Vagina (tissue), 2 donors: Measurements from ENCODE around the gene PDXDC1. TPM values are rescaled to one million over a fixed set of nuclear protein-coding genes. Genes with fewer than 3 reads are reported as not detected.
"Not testable (repeated sequence)": the region's sequence is repeated elsewhere in the genome, so short reads cannot be mapped to it uniquely, and the experiment has no call there.

ENCODE experiments used
- DNase-seq, 2 donors: peaks; one replicate each; pipeline ENCODE4 v3.0.0-alpha.2; 2017; ENCODE audit errors: extremely low spot score in 2 of 2
- H3K27ac ChIP-seq: fragments of 200-600 bp; sonication (generic); one replicate; pipeline ENCODE4 v1.5.1; 2019
- H3K27me3 ChIP-seq: fragments of 200-600 bp; sonication (generic); one replicate; pipeline ENCODE4 v1.5.1; 2019
- H3K36me3 ChIP-seq, 2 donors: fragments of 200-600 bp; sonication (generic); one replicate each; pipeline ENCODE4 v1.5.1; 2017 to 2019
- H3K4me1 ChIP-seq: fragments of 200-600 bp; sonication (generic); one replicate; pipeline ENCODE4 v1.5.1; 2019
- H3K4me3 ChIP-seq, 2 donors: fragments of 200-600 bp; sonication (generic); 1 replicate in 1 of 2; 2 replicates in 1 of 2; pipeline ENCODE4 v1.5.1; 2016 to 2019
- H3K9me3 ChIP-seq: fragments of 200-600 bp; sonication (generic); one replicate; pipeline ENCODE4 v1.5.1; 2019
- POLR2A ChIP-seq, 2 donors: fragments of 450-650 bp; IDR thresholded peaks; one replicate each; pipeline ENCODE4 v1.6.1; 2017; ENCODE audit warnings: antibody characterized with exemption in 2 of 2, mild to moderate bottlenecking in 2 of 2, moderate library complexity in 2 of 2
- POLR2AphosphoS5 ChIP-seq, 2 donors: sonication (generic); formaldehyde crosslinking; IDR thresholded peaks; one replicate each; pipeline ENCODE4 v1.9.0; 2017; ENCODE audit warnings: antibody characterized with exemption in 2 of 2, mild to moderate bottlenecking in 2 of 2, low read depth in 1 of 2; ENCODE audit not compliant: insufficient read depth in 1 of 2
- intact Hi-C: fragments of 100-400 bp; cut with DNase I; formaldehyde crosslinking; loops from one replicate; pipeline ENCODE4 v1.15.1; 2023
- total RNA-seq: library from RNA; depleted of rRNA; stranded (reverse); fragments of >200 nt; gene quantifications from one replicate; pipeline ENCODE4 v1.2.3, GENCODE V29; 2016

Gene PDXDC1
- total RNA-seq, 1 donor from 2014 or later: 59.2 TPM

DNA sequence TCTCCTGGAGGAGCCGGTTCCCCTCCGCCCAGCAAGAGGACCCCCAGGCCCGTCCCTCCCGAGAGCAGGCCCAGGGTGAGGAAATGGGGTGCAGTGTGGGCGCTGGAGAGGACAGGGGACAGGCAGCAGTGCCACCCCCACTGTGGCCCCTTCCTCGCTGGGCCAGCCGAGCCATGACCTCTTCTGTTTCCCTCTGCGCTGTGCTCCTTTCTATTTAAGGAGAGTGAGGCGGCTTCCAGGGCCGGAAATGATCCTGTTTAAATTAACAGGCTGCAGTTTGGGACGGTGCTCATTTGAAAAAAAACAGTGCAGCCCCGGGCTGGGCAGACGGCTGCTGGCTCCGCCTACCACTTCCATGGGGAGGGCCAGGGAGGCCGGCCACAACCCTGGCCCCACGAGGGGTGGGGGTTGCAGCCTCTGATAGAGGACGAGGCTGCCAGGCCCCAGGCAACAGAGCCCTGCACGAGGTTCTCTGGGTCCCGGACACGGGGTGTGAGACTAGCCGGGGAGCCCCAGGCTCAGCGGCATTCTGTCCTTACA, 169.3 kb downstream of the PDXDC1 start:
- intact Hi-C loops: not testable (repeated sequence)
- Histone ChIP-seq H3K27ac (peak overlapping the region; percentile 92), H3K4me3 (peak overlapping the region; percentile 26 to 49)

DNA sequence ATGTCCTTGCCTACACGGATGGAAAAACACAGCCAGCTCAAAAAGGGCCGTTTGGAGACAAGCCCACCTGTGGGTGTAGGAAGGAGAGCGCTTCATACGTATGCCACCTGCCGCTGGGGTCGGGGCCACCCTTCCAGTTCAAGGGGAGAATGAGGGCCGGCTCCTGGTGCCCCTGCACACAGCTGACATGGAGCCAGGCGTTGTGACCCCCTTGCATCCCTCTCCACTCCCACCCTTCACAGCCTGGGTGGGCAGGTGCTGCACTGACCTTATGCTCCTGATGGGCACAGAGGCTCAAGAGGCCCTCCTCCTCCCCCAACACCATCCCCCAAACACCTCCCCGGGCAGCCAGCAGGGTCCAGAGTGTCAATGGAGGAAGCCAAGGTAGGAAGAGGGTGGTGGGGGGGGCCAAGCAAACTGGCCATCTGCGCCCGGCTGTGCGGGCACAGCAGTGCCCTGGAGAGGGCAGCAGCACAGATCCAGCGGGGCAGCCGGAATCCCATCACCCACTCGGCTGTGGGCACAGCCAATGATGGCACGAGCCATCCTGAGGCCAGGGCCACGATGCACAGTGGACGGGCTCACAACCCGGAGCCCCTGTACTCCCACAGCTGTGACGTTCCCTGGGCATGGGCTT, 170.1 kb downstream of the PDXDC1 start:
- not testable (repeated sequence) for H3K36me3 ChIP-seq
- H3K4me3 ChIP-seq: peak overlapping the region; percentile 26 to 49

More for the DNA sequence above, 169.3 kb downstream of the PDXDC1 start:
- not testable (repeated sequence) for H3K9me3 ChIP-seq, H3K36me3 ChIP-seq, H3K27me3 ChIP-seq
- DNase-seq: peak in 1 of 2 donors; percentile 84
- peaks cover 79% of the 10 kb centered on the region for H3K4me1 ChIP-seq
- TF ChIP-seq POLR2AphosphoS5 (IDR thresholded peaks at IDR 0.05; ENCODE audit: insufficient read depth in 1 of 2, low read depth in 1 of 2): peak in 1 of 2 donors; percentile 42

DNA sequence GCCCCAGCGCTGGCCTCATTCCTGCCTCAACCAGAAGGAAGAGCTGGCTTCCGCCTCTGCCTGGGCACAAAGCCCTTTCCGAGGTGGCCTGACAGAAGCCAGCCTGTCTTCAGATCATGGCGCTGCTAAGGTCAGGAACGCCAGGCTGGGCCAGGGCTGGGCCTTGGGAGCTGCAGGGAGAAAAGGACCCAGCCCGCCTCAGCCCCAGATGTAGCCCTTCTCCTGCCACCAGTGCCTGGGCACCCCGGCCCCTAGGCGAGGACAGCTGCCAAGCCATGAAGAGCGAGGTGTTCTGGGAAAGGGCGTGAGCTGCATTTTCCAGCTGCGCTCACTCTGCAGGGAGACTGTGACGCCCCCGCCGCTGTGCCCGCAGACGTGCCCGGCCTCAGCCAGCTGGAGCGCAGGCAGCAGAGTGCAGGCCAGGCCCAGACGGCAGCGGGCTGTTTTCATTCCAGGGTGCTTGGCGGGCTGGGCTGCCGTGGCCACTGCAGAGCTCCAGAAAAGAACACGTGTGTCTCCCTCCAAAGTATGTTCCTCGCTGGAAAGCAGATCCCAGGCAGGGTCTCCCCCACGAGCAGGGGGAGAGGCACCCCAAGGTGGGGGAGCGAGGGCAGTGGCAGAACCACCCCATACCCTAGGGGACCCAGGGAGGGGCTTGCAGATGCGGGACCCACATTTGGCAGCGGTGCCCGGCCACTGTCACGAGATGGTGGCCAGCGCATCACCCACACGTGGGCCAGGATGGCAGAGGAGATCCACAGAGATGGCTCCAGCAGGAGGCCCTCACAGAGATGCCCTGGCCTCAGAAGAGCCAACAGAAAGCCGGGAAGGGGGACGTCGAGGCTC, 170.8 kb downstream of the PDXDC1 start:
- DNase-seq, H3K36me3 ChIP-seq, H3K9me3 ChIP-seq, intact Hi-C loops, H3K27me3 ChIP-seq: not testable (repeated sequence)
- peak in 1 of 2 donors; percentile 49 for TF ChIP-seq POLR2AphosphoS5 (IDR thresholded peaks at IDR 0.05; ENCODE audit: insufficient read depth in 1 of 2, low read depth in 1 of 2)
- Histone ChIP-seq H3K4me1 (peaks cover 80% of the 10 kb centered on the region), H3K27ac (peak overlapping the region; percentile 92), H3K4me3 (peak overlapping the region in 1 of 2 donors; percentile 13)

More for the DNA sequence above, 170.1 kb downstream of the PDXDC1 start:
- intact Hi-C loops, DNase-seq, H3K9me3 ChIP-seq, H3K27me3 ChIP-seq: not testable (repeated sequence)
- Histone ChIP-seq H3K4me1 (peaks cover 82% of the 10 kb centered on the region), H3K27ac (peak overlapping the region; percentile 92)

DNA sequence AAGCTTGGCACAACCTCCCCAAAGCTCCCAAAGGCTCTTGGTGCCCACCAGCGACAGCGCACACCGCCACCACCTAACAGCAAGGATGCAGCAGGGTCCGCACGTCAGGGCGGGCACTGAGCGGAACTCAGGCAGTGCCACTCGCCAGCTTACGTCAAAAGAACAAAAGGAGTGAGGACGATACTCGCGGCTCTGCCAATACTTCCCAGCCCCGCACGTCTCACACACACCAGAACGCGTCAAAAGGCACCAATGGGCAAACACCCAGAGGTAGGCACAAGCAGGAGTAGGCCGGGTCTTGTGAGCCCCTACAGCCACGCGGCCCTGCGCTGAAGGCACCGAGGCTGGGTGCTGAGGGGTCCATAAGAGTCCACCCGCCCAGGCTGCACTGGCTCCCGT, 171.4 kb downstream of the PDXDC1 start:
- H3K36me3 ChIP-seq, DNase-seq, H3K9me3 ChIP-seq, intact Hi-C loops, H3K27me3 ChIP-seq, H3K4me3 ChIP-seq: not testable (repeated sequence)
- Histone ChIP-seq H3K4me1 (peaks cover 74% of the 10 kb centered on the region), H3K27ac (peak overlapping the region; percentile 92)

DNA sequence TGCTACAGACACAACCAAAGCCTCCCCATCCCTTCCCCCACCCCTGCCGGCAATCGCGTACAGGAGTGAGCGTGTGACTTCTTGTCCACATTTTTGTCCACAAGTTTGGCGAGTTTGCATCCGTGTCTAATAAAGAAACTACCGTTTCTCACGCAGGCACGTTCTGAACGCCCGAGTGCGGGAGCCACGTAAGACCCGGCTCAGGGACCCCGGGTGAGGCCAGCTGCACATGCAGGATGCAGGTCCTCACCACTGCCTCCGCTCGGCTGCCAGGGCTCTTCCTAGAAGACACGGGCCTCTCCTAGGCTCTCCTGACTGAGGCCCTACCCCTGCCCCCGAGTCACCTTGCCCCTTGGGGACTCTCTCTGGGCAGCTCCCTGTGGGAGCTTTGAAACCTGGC, 174.0 kb downstream of the PDXDC1 start:
- H3K36me3 ChIP-seq, H3K27me3 ChIP-seq, H3K4me3 ChIP-seq, DNase-seq, H3K27ac ChIP-seq, H3K9me3 ChIP-seq, intact Hi-C loops: not testable (repeated sequence)
- peaks cover 48% of the 10 kb centered on the region for H3K4me1 ChIP-seq

DNA sequence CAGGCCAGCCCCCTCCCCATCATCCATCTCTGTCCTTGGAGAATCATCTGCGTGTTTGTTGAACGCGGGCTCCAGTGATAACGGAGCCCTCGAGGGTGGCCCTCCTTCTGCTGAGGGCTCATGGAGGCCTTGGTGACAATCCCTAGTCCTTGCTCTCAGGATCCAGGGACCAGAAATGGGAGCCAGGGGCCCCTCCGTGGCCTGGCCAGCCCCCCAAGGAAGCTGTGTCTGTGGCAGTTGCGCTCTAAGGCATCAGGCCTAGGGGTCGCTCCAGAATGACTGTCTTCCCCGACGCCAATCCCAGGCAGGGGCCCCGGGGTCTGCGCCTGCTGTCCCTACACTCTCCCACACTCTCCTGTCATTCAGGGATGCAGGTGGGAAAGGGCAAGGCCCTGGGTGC, 174.4 kb downstream of the PDXDC1 start:
- intact Hi-C loops, H3K27me3 ChIP-seq, H3K36me3 ChIP-seq, H3K4me3 ChIP-seq, H3K9me3 ChIP-seq, DNase-seq, H3K27ac ChIP-seq: not testable (repeated sequence)
- peaks cover 44% of the 10 kb centered on the region for H3K4me1 ChIP-seq

DNA sequence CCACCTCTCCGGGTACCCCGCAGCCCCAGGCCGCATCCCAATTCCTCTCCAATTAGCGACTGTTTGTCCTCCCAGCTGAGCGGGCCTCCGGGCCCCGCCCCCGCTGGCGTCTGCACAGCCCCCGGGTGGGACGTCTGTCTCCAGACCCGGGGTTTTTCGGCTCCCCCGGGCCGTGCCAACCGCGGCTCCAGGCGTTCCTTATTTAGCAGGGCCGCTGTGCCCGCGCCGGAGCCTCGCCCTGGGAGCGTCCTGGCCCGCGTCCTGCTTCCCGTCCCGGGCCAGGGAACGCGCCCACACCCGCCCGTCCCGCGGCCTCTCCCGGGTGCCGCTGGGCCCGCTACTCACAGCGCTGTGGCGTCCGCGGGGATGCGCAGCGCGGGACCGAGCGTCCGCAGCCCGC, 179.2 kb downstream of the PDXDC1 start:
- H3K36me3 ChIP-seq, H3K9me3 ChIP-seq, DNase-seq, H3K4me1 ChIP-seq, H3K27me3 ChIP-seq, intact Hi-C loops: not testable (repeated sequence)
- Histone ChIP-seq H3K27ac (peak overlapping the region; percentile 84), H3K4me3 (peak overlapping the region; percentile 61 to 67)

DNA sequence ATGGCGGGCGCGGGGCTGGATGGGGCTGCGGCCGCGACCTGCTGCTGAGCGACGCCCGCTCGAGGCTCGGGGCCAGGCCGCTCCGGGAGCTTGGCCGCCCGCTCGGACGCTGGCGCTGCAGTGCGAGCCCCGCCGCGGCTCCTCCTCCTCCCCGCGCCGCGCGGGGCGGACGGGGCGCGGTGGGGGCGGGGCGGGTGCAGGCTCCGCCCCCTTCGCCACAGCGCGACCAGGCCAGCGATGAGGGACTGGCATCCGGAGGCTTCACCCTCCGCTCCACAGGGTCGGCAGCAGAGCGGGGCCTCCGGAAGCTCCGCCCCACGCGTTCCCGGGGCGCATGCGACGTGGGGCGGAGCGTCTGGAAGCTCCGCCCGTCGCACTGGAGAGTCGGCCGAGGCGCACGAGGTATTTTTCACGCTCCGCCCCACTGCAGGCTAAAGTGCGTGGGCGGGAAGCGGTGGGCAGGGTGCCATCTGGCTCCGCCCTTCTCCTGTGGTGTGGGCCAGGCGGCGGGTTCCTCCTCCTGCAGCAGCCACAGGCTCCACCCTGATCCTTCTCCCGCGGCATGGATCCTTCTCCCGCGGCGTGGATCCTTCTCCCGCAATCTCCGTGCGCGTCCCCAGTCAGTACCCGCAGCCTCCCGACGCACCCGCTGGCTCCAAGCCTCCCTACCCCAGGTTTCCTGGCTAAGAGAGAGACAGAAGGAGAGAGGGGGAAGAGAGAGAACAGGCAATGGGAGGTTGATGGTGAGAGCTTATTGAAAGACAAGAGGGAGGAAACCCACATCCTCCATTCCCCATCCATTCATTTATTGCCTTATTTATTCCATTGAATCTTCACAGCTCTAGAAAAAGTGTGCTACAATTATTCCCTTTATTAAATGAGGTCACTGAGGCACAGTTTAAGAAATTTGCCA, 180.1 kb downstream of the PDXDC1 start:
- H3K4me1 ChIP-seq, H3K27me3 ChIP-seq, intact Hi-C loops, DNase-seq, H3K27ac ChIP-seq, H3K9me3 ChIP-seq, H3K36me3 ChIP-seq: not testable (repeated sequence)
- peak overlapping the region; percentile 28 to 67 for H3K4me3 ChIP-seq
- TF ChIP-seq POLR2A (IDR thresholded peaks at IDR 0.05): peak in 1 of 2 donors; percentile 81
- TF ChIP-seq POLR2AphosphoS5 (IDR thresholded peaks at IDR 0.05; ENCODE audit: insufficient read depth in 1 of 2, low read depth in 1 of 2): peak; percentile 32 to 52

DNA sequence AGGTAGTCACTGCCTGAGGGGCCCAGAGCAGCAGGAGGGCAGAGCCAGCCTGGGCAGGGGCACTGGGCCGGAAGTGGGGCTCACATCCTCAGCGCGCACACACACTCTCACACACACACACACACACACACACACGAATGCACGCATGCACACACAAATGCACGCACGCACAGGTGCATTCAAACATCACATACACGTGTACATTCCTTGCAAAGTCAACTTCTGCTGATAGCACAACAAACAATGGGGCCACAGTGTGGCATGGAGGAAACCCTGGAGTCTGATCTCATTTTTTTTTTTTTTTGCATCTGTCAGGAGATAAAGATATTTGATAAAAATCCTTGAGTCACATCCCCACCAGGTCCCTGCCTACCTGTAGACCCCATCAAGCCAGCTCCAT, 182.8 kb downstream of the PDXDC1 start:
- H3K4me3 ChIP-seq, H3K9me3 ChIP-seq, H3K27ac ChIP-seq, DNase-seq, H3K36me3 ChIP-seq, intact Hi-C loops, H3K27me3 ChIP-seq, H3K4me1 ChIP-seq: not testable (repeated sequence)

DNA sequence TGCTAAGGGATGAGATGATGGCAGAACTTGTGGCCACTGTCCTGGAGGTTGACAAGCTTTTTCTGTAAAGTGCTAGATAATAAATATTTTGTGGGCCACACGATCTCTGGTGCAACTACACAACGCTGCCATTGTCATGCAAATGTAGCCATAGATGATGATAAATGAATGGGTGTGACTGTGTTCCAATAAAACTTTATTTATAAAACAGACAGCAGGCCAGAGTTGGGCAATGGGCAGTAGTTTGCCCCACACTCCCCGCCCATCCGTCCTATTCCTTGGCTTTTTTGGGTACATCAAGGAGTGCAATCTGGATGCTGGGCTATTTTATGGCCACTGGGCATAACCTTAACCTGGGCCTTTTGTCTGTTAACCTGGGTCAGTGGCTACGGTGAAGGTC, 184.8 kb downstream of the PDXDC1 start:
- H3K27ac ChIP-seq, H3K36me3 ChIP-seq, DNase-seq, H3K27me3 ChIP-seq, intact Hi-C loops, H3K9me3 ChIP-seq, H3K4me3 ChIP-seq, H3K4me1 ChIP-seq: not testable (repeated sequence)

DNA sequence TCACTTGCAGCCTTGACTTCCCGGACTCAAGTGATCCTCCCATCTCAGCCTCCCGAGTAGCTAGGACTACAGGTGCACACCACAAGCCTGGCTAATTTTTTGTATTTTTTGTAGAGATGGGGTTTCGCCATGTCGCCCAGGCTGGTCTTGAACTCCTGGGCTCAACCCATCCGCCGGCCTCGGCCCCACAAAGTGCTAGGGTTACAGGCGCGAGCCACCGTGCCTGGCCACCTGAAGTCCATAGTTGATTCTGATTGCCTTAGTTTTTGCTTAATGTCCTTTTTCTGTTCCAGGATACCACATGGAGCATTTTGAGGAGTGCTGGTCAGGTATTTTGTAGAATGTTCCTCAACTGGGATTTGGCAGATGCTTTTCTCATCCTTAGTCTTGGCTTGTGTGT, 185.7 kb downstream of the PDXDC1 start:
- H3K4me1 ChIP-seq, H3K27me3 ChIP-seq, intact Hi-C loops, H3K36me3 ChIP-seq, H3K4me3 ChIP-seq, H3K27ac ChIP-seq, H3K9me3 ChIP-seq, DNase-seq: not testable (repeated sequence)

DNA sequence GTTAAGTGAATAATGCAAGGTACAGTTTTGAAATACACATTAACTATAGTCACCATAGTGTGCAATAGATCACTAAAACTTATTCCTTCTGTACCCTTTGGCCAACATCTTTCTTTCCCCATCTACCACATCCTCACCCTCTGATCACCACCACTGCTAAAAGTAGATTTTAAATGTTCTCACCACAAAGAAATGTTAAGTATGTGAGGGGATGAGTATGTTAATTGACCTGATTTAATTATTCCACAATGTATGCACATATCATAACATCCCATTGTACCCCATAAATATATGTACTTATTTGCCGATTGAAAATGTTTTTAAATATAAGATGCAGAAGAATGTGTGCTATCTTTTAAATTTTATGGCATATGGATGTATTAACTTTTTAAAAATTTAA, 188.2 kb downstream of the PDXDC1 start:
- H3K4me1 ChIP-seq, intact Hi-C loops, DNase-seq, H3K36me3 ChIP-seq, H3K27ac ChIP-seq, H3K9me3 ChIP-seq, H3K27me3 ChIP-seq, H3K4me3 ChIP-seq: not testable (repeated sequence)
